ENCODE measurements around the gene ROS1. TPM values are rescaled to one million over a fixed set of nuclear protein-coding genes. Genes with fewer than 3 reads are reported as not detected.
"Not testable (repeated sequence)": the region's sequence is repeated elsewhere in the genome, so short reads cannot be mapped to it uniquely, and the experiment has no call there.

ROS1 gene
- total and polyA plus RNA-seq, 10 of the 15 experiments (the other 5 are each of a cell fraction or from before 2014, with no cell fraction given), result under 0.01 to 0.07 (median 0.03) TPM; not detected in 5

DNA sequence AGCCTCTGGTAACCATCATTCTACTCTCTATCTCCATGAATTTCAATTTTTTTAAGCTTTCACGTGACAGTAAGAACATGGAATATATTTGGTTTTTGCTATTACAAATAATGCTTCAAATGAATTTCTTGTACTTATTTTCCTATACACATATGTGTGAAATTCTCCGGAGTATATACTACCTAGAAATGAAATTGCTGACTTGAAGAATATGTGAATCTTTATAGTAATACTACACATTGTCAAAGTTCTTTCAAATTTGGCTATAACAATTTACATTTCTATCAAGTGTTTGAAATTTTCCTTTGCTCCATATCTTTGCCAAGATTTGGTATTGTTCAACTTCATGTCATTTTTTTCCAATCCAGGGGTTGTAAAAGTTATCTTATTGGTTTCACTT lies 172.0 kb downstream of the ROS1 start:
- FAIRE-seq (no peak), ATAC-seq (no peak), DNase-seq (ENCODE audit: low read depth, low spot score) (no peak)
- no peak overlapping the region for H2AFZ ChIP-seq (ENCODE audit: control insufficient read depth, low read depth, low read length)
- CTCF ChIA-PET, result no interaction called here
- no peaks in the 10 kb centered on the region for H3K36me3 ChIP-seq (ENCODE audit: control insufficient read depth in 2 of 2, insufficient read depth in 2 of 2, low read length in 1 of 2)
- no peak overlapping the region for H3K4me3 ChIP-seq
- intact Hi-C loops (cut with micrococcal nuclease; ENCODE audit: unreplicated experiment) (no loop called here), in situ Hi-C loops (cut with MboI) (no loop called here)
- H3K4me1 ChIP-seq (ENCODE audit: control insufficient read depth, insufficient read depth, low read length), result no peaks in the 10 kb centered on the region
- no peak for TF ChIP-seq YY1 (IDR thresholded peaks at IDR 0.05; ENCODE audit: low read depth, low read length)
- TF ChIP-seq RAD21 (IDR thresholded peaks at IDR 0.05; ENCODE audit: insufficient read depth, low read depth, low read length), result no peak
- no peak for TF ChIP-seq RFX5 (IDR thresholded peaks at IDR 0.05; ENCODE audit: low read depth, low read length)
- TF ChIP-seq IKZF2 (IDR thresholded peaks at IDR 0.05), result no peak
- no peak for TF ChIP-seq SUPT20H (IDR thresholded peaks at IDR 0.05; ENCODE audit: borderline replicate concordance, control insufficient read depth, low read depth, low read length)
- TF ChIP-seq IKZF1 (conservative IDR thresholded peaks at IDR 0.05), result no peak
- no peak for TF ChIP-seq CBX3 (IDR thresholded peaks at IDR 0.05; ENCODE audit: borderline replicate concordance, low read depth)
- no peak for TF ChIP-seq STAT3 (IDR thresholded peaks at IDR 0.05; ENCODE audit: low read depth, low read length)
- TF ChIP-seq, protein P1, sequence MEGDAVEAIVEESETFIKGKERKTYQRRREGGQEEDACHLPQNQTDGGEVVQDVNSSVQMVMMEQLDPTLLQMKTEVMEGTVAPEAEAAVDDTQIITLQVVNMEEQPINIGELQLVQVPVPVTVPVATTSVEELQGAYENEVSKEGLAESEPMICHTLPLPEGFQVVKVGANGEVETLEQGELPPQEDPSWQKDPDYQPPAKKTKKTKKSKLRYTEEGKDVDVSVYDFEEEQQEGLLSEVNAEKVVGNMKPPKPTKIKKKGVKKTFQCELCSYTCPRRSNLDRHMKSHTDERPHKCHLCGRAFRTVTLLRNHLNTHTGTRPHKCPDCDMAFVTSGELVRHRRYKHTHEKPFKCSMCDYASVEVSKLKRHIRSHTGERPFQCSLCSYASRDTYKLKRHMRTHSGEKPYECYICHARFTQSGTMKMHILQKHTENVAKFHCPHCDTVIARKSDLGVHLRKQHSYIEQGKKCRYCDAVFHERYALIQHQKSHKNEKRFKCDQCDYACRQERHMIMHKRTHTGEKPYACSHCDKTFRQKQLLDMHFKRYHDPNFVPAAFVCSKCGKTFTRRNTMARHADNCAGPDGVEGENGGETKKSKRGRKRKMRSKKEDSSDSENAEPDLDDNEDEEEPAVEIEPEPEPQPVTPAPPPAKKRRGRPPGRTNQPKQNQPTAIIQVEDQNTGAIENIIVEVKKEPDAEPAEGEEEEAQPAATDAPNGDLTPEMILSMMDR (IDR thresholded peaks at IDR 0.05 in 2 of 3, conservative IDR thresholded peaks at IDR 0.05 in 1 of 3; ENCODE audit: control insufficient read depth in 2 of 3, extremely low read depth in 1 of 3, insufficient read depth in 1 of 3, low read depth in 3 of 3, low read length in 3 of 3), result no peak
- no peak for TF ChIP-seq BMI1 (IDR thresholded peaks at IDR 0.05; ENCODE audit: borderline replicate concordance)
- TF ChIP-seq, protein P2, sequence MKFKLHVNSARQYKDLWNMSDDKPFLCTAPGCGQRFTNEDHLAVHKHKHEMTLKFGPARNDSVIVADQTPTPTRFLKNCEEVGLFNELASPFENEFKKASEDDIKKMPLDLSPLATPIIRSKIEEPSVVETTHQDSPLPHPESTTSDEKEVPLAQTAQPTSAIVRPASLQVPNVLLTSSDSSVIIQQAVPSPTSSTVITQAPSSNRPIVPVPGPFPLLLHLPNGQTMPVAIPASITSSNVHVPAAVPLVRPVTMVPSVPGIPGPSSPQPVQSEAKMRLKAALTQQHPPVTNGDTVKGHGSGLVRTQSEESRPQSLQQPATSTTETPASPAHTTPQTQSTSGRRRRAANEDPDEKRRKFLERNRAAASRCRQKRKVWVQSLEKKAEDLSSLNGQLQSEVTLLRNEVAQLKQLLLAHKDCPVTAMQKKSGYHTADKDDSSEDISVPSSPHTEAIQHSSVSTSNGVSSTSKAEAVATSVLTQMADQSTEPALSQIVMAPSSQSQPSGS (IDR thresholded peaks at IDR 0.05; ENCODE audit: low read length), result no peak
- SMC1A ChIA-PET (ENCODE audit: uncharacterized antibody, unreplicated experiment), result no interaction called here
- POLR2A ChIA-PET, result no interaction called here
- H3K4me2 ChIP-seq (ENCODE audit: control insufficient read depth, insufficient read depth), result no peak overlapping the region
- H3K9ac ChIP-seq (ENCODE audit: control insufficient read depth, insufficient read depth, low read length), result no peak overlapping the region
- H3K27ac ChIP-seq (ENCODE audit: control insufficient read depth, insufficient read depth), result no peak overlapping the region
- no peaks in the 10 kb centered on the region for H3K9me3 ChIP-seq (replicated peaks; ENCODE audit: control insufficient read depth, insufficient read depth, low read length)
- no peaks in the 10 kb centered on the region for H3K79me2 ChIP-seq (ENCODE audit: control insufficient read depth, insufficient read depth, low read length)
- 18% methylated on average over 2 of the region's 2 CpGs for WGBS (ENCODE audit: insufficient coverage, insufficient replicate concordance, low lambda C conversion rate, missing lambda C conversion rate)
- no TSS peak for BruUV-seq (replicated peaks)
- no peaks in the 10 kb centered on the region for H3K27me3 ChIP-seq (replicated peaks in 1 of 2; ENCODE audit: control insufficient read depth in 2 of 2, insufficient read depth in 2 of 2, low read length in 1 of 2)
- H4K20me1 ChIP-seq (ENCODE audit: control insufficient read depth, insufficient read depth), result no peaks in the 10 kb centered on the region
- RAD21 ChIA-PET (ENCODE audit: unreplicated experiment), result no interaction called here

DNA sequence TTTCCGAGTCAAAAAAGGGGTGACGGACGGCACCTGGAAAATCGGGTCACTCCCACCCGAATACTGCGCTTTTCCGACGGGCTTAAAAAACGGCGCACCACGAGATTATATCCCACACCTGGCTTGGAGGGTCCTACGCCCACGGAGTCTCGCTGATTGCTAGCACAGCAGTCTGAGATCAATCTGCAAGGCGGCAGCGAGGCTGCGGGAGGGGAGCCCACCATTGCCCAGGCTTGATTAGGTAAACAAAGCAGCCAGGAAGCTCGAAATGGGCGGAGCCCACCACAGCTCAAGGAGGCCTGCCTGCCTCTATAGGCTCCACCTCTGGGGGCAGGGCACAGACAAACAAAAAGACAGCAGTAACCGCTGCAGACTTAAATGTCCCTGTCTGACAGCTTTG lies 180.8 kb downstream of the ROS1 start:
- SMC1A ChIA-PET (ENCODE audit: uncharacterized antibody, unreplicated experiment), result not testable (repeated sequence)

More for the DNA sequence above, 180.8 kb downstream of the ROS1 start:
- H3K4me3 ChIP-seq; H3K9ac ChIP-seq (ENCODE audit: control insufficient read depth, insufficient read depth, low read length); H3K27ac ChIP-seq (ENCODE audit: control insufficient read depth, insufficient read depth); ATAC-seq; CTCF ChIA-PET; H3K4me1 ChIP-seq (ENCODE audit: control insufficient read depth, insufficient read depth, low read length); H2AFZ ChIP-seq (ENCODE audit: control insufficient read depth, low read depth, low read length); in situ Hi-C loops (cut with MboI); H3K4me2 ChIP-seq (ENCODE audit: control insufficient read depth, insufficient read depth); intact Hi-C loops (cut with micrococcal nuclease; ENCODE audit: unreplicated experiment); H3K27me3 ChIP-seq (replicated peaks in 1 of 2; ENCODE audit: control insufficient read depth in 2 of 2, insufficient read depth in 2 of 2, low read length in 1 of 2); H3K36me3 ChIP-seq (ENCODE audit: control insufficient read depth in 2 of 2, insufficient read depth in 2 of 2, low read length in 1 of 2); BruUV-seq (replicated peaks); H4K20me1 ChIP-seq (ENCODE audit: control insufficient read depth, insufficient read depth); DNase-seq (ENCODE audit: low read depth, low spot score); FAIRE-seq; H3K9me3 ChIP-seq (replicated peaks; ENCODE audit: control insufficient read depth, insufficient read depth, low read length); POLR2A ChIA-PET; H3K79me2 ChIP-seq (ENCODE audit: control insufficient read depth, insufficient read depth, low read length); RAD21 ChIA-PET (ENCODE audit: unreplicated experiment): not testable (repeated sequence)
- 65% methylated on average over 17 of the region's 20 CpGs for WGBS (ENCODE audit: insufficient coverage, insufficient replicate concordance, low lambda C conversion rate, missing lambda C conversion rate)

All from GM12878 (cell line).